Measurements from ENCODE around the gene GPSM3. TPM values are rescaled to one million over a fixed set of nuclear protein-coding genes. Genes with fewer than 3 reads are reported as not detected.

Gene GPSM3
- total and polyA plus RNA-seq, 2 experiments from 2014 or later: 4.7 to 5.9 TPM

DNA sequence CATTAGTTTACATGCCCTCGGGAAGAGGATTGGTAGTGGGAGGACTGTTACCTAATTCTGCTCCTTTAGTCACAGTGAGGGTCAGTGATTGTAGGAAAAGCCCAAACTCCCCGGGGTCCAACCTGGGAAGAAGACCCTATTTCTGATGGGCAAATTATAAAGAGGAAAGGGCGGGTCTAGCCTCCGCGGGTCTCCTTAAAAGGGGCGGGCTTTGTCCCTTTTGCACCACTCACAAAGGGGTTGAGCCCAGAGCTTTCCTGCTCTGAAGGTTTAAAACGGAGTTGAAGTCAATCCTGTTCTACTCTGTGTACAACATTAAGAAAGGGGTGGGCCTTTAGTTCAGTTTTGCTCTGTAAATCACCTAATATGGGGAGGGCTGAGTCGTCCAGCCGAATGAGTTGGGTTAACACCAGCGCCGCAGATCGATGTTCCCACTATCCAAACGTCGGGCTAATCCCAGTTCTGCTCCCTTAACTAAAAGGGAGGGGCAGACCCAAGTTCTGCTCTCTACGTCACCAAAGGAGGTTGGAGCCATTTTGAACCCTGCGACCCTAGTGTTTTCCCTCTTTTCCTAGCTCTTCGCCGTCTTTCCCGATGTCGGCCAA lies 15.2 kb downstream of the GPSM3 start (continued):
- TF ChIP-seq, protein P1, sequence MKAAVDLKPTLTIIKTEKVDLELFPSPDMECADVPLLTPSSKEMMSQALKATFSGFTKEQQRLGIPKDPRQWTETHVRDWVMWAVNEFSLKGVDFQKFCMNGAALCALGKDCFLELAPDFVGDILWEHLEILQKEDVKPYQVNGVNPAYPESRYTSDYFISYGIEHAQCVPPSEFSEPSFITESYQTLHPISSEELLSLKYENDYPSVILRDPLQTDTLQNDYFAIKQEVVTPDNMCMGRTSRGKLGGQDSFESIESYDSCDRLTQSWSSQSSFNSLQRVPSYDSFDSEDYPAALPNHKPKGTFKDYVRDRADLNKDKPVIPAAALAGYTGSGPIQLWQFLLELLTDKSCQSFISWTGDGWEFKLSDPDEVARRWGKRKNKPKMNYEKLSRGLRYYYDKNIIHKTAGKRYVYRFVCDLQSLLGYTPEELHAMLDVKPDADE (IDR thresholded peaks at IDR 0.05): no peak
- TF ChIP-seq CREB1 (CRISPR knock-in tag; IDR thresholded peaks at IDR 0.05; ENCODE audit: low read depth): peak; percentile 91
- TF ChIP-seq, protein P2, sequence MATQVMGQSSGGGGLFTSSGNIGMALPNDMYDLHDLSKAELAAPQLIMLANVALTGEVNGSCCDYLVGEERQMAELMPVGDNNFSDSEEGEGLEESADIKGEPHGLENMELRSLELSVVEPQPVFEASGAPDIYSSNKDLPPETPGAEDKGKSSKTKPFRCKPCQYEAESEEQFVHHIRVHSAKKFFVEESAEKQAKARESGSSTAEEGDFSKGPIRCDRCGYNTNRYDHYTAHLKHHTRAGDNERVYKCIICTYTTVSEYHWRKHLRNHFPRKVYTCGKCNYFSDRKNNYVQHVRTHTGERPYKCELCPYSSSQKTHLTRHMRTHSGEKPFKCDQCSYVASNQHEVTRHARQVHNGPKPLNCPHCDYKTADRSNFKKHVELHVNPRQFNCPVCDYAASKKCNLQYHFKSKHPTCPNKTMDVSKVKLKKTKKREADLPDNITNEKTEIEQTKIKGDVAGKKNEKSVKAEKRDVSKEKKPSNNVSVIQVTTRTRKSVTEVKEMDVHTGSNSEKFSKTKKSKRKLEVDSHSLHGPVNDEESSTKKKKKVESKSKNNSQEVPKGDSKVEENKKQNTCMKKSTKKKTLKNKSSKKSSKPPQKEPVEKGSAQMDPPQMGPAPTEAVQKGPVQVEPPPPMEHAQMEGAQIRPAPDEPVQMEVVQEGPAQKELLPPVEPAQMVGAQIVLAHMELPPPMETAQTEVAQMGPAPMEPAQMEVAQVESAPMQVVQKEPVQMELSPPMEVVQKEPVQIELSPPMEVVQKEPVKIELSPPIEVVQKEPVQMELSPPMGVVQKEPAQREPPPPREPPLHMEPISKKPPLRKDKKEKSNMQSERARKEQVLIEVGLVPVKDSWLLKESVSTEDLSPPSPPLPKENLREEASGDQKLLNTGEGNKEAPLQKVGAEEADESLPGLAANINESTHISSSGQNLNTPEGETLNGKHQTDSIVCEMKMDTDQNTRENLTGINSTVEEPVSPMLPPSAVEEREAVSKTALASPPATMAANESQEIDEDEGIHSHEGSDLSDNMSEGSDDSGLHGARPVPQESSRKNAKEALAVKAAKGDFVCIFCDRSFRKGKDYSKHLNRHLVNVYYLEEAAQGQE (IDR thresholded peaks at IDR 0.05; ENCODE audit: unreplicated experiment): no peak

DNA sequence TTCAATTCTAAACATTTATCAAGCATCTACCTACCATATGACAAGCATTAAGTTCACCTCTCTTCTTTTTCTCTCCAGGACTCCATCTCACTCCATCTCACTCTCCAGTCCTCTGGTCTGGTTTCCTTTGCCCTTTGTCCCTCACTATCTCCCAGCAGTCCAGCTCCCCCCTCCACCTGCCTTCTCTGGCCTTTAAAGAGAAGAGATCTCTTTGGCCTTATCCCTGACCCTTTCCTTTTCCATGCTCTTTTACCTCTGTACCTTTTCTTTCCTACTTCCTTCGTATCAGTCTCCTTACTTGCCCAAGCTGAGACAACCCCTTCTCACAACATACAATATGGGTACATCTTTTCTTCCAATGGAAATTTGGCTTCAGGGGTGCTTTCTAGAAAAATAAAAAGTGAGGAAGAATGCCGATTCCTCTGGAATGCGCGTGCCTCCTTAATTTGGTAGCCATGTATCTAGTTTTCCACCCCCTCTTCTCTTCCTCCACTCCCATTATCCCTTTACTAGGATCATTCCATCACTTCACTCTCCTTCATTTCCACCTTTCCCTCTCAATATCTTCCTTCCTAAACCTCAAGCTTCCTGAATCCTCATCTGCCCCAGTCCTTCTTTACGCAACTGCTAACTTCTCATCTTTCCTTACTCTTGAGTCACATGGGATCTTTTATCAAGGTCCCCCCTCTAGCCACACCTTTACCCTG lies 15.8 kb downstream of the GPSM3 start:
- Histone ChIP-seq H3K27ac (ENCODE audit: low read depth) (peak overlapping the region; percentile 93), H3K27me3 (ENCODE audit: insufficient read depth) (no peaks in the 10 kb centered on the region), H3K36me3 (ENCODE audit: insufficient read depth) (peaks cover 2% of the 10 kb centered on the region; the same call in 1 of the 2 replicates), H4K20me1 (replicated peaks; ENCODE audit: insufficient read depth) (peaks cover 10% of the 10 kb centered on the region; the same call in 1 of the 2 replicates), H3K4me2 (peak overlapping the region; percentile 84), H3K79me2 (replicated peaks; ENCODE audit: insufficient read depth) (peaks cover 54% of the 10 kb centered on the region), H2AFZ (no peak overlapping the region), H3F3A (replicated peaks; ENCODE audit: low read depth) (0 out of 2 replicates have a peak, but pooled peaks cover 7% of the 10 kb centered on the region), H3K9me2 (ENCODE audit: insufficient read depth) (no peaks in the 10 kb centered on the region), H3K4me1 (ENCODE audit: insufficient read depth) (peaks cover 22% of the 10 kb centered on the region), H3K4me3 (peak overlapping the region; percentile 79)
- Mint-ChIP-seq H3K27ac (peak overlapping the region; percentile 91), H3K36me3 (ENCODE audit: low read depth) (peaks cover 31% of the 10 kb centered on the region), H3K4me3 (peak overlapping the region; percentile 79), H3K4me1 (peaks cover 46% of the 10 kb centered on the region), H3K9me3 (no peaks in the 10 kb centered on the region), H3K27me3 (ENCODE audit: insufficient read depth, low read depth, poor library complexity) (peaks cover 19% of the 10 kb centered on the region)
- DNase-seq (ENCODE audit: low spot score) (no peak), ATAC-seq (peak; percentile 1)
- TF ChIP-seq ZNF331 (CRISPR knock-in tag; IDR thresholded peaks at IDR 0.05; ENCODE audit: low read depth) (no peak), NANOG (IDR thresholded peaks at IDR 0.05; ENCODE audit: borderline replicate concordance) (no peak), JUNB (IDR thresholded peaks at IDR 0.05; ENCODE audit: unreplicated experiment) (no peak), ZNF114 (CRISPR knock-in tag; IDR thresholded peaks at IDR 0.05) (no peak)
- TF ChIP-seq, protein P1 (IDR thresholded peaks at IDR 0.05): no peak
